OCI-LY3 (cell line): ENCODE measurements around the gene HOXA1.

ENCODE experiments used
- H2AFZ ChIP-seq: fragments of 200-600, 300-600 bp; shearing (Covaris generic); 2 replicates; pipeline ENCODE4 v1.6.0; 2014; ENCODE audit warnings: antibody characterized with exemption, low read depth, low read length
- H3K27ac ChIP-seq: fragments of 200-600, 300-600 bp; sonication (generic); 2 replicates; pipeline ENCODE4 v1.5.1; 2014; ENCODE audit warnings: mild to moderate bottlenecking, low read length, moderate library complexity, mixed read lengths
- H3K27me3 ChIP-seq: fragments of 200-600, 300-600 bp; sonication (generic); 2 replicates; pipeline ENCODE4 v1.6.1; 2014; ENCODE audit warnings: low read depth, low read length, mixed read lengths
- H3K36me3 ChIP-seq: fragments of 200-600, 300-600 bp; sonication (generic); replicated peaks from 2 replicates; pipeline ENCODE3; 2014; ENCODE audit warnings: low read depth, low read length, mixed read lengths
- H3K4me1 ChIP-seq: fragments of 300-600, 200-600 bp; sonication (generic); 2 replicates; pipeline ENCODE4 v1.6.1; 2014; ENCODE audit warnings: low read length, mixed read lengths
- H3K4me2 ChIP-seq: fragments of 200-600, 300-600 bp; sonication (generic); 2 replicates; pipeline ENCODE4 v1.6.1; 2014; ENCODE audit warnings: low read length, mixed read lengths
- H3K4me3 ChIP-seq: fragments of 300-600, 200-600 bp; sonication (generic); 2 replicates; pipeline ENCODE4 v1.5.1; 2014; ENCODE audit warnings: antibody characterized with exemption, mild to moderate bottlenecking, low read length, moderate library complexity
- H3K79me2 ChIP-seq: fragments of 300-600, 200-600 bp; shearing (Covaris generic); 2 replicates; pipeline ENCODE4 v1.6.1; 2014; ENCODE audit warnings: mild to moderate bottlenecking, low read length, mixed read lengths
- H3K9ac ChIP-seq: fragments of 300-600, 200-600 bp; shearing (Covaris generic); 2 replicates; pipeline ENCODE4 v1.6.0; 2014; ENCODE audit warnings: mild to moderate bottlenecking, low read length, moderate library complexity
- H3K9me3 ChIP-seq: fragments of 200-600, 300-600 bp; shearing (Covaris generic); 2 replicates; pipeline ENCODE4 v1.6.1; 2014; ENCODE audit warnings: low read length, mixed read lengths; ENCODE audit not compliant: insufficient read depth
- H4K20me1 ChIP-seq: fragments of 200-600, 300-600 bp; sonication (generic); 2 replicates; pipeline ENCODE4 v1.6.1; 2016; ENCODE audit warnings: low read length, mixed read lengths; ENCODE audit not compliant: insufficient read depth
- EZH2phosphoT487 ChIP-seq: fragments of 200-600 bp; shearing (Covaris generic); IDR thresholded peaks from 2 replicates; pipeline ENCODE4 v1.6.1; 2018; ENCODE audit warnings: antibody characterized with exemption, mixed run types, low read depth
- TF ChIP-seq, protein P1 (sequence below): fragments of 200-600, 300-600 bp; sonication (generic); IDR thresholded peaks from 2 replicates; pipeline ENCODE4 v1.5.1; 2014; ENCODE audit warnings: antibody characterized with exemption, low read length, low read depth

Gene HOXA1

DNA sequence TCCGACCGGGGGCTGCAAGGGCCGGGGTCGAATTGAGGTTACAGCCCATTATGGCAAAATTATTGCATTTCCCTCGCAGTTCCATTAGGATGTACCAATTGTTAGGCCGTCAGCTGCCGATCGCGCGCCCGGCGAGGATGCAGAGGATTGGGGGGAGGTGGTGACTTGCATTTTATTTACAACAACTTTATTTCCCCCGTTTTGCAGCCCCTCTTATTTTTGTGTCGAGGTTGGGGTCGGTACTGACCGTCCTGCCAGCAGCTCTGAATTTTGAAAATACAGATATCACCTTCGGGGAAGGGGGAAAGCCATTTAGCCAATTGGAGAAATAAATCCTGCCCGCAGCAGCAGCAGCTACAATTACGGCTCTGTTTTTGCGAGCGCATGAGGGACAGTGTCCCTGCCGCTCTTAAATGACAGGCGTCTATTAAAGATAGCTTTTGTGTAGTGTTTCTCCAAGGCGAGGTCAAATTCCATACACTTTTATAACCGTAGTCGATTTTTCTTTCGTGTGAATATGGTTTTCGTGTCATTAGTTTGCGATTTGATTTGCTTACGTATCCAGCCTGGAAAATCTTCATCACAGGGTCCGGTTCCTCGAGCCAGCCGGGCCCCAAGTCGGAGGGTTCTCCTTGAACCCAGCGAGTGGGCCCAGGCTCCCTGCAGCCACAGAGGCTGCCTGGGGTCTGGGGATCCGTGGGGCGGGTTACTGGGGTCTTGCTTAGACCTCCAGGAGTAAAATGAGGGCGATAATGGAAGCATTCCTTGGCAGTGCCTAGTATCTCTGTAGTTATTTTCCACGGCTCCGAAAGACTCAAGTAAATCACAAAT lies 48.4 kb upstream of the HOXA1 start:
- Histone ChIP-seq H2AFZ (no peak overlapping the region), H3K27me3 (no peaks in the 10 kb centered on the region; the same call in 1 of the 2 replicates), H3K9me3 (no peaks in the 10 kb centered on the region), H3K9ac (no peak overlapping the region), H3K36me3 (no peaks in the 10 kb centered on the region), H3K27ac (no peak overlapping the region), H3K4me1 (peaks cover 5% of the 10 kb centered on the region; the same call in 1 of the 2 replicates), H3K4me3 (no peak overlapping the region), H4K20me1 (no peaks in the 10 kb centered on the region), H3K79me2 (peaks cover 1% of the 10 kb centered on the region), H3K4me2 (peak overlapping the region; percentile 31; the same call in 1 of the 2 replicates)
- no peak for TF ChIP-seq EZH2phosphoT487
- TF ChIP-seq, protein P1, sequence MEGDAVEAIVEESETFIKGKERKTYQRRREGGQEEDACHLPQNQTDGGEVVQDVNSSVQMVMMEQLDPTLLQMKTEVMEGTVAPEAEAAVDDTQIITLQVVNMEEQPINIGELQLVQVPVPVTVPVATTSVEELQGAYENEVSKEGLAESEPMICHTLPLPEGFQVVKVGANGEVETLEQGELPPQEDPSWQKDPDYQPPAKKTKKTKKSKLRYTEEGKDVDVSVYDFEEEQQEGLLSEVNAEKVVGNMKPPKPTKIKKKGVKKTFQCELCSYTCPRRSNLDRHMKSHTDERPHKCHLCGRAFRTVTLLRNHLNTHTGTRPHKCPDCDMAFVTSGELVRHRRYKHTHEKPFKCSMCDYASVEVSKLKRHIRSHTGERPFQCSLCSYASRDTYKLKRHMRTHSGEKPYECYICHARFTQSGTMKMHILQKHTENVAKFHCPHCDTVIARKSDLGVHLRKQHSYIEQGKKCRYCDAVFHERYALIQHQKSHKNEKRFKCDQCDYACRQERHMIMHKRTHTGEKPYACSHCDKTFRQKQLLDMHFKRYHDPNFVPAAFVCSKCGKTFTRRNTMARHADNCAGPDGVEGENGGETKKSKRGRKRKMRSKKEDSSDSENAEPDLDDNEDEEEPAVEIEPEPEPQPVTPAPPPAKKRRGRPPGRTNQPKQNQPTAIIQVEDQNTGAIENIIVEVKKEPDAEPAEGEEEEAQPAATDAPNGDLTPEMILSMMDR: no peak

DNA sequence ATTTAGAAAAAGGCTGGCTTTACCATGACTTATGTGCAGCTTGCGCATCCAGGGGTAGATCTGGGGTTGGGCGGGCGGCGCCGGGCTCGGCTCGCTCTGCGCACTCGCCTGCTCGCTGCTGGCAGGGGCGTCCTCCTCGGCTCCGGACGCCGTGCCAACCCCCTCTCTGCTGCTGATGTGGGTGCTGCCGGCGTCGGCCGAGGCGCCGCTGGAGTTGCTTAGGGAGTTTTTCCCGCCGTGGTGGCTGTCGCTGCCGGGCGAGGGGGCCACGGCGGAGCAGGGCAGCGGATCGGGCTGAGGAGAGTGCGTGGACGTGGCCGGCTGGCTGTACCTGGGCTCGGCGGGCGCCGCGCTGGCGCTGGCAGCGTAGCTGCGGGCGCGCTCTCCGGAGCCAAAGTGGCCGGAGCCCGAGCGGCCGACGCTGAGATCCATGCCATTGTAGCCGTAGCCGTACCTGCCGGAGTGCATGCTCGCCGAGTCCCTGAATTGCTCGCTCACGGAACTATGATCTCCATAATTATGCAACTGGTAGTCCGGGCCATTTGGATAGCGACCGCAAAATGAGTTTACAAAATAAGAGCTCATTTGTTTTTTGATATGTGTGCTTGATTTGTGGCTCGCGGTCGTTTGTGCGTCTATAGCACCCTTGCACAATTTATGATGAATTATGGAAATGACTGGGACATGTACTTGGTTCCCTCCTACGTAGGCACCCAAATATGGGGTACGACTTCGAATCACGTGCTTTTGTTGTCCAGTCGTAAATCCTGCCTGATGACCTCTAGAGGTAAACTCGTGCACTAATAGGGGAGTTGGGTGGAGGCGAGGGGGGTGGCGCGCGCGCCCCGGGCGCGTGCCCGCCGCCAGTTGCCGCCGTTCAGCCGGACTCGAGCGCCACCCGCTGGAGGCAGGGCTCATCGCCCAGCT lies 47.5 kb upstream of the HOXA1 start, which contains the start of gene HOXA5:
HOXA5 (minus strand) TSS at position 659 of the 927 bp plus-strand sequence; CDS start at position 585, 74 bp downstream.
- TF ChIP-seq EZH2phosphoT487: no peak
- TF ChIP-seq, protein P1: peak; percentile 72
- no peaks in the 10 kb centered on the region for H3K36me3 ChIP-seq
- no peaks in the 10 kb centered on the region; the same call in 1 of the 2 replicates for H3K27me3 ChIP-seq
- peak within 1 kb of the TSS; percentile 88 for H3K4me3 ChIP-seq
- 0 out of 2 replicates have a peak, but pooled peaks cover 3% of the 10 kb centered on the region for H3K4me1 ChIP-seq
- H3K9me3 ChIP-seq: no peaks in the 10 kb centered on the region
- no peaks in the 10 kb centered on the region; the same call in 1 of the 2 replicates for H3K79me2 ChIP-seq
- peak within 1 kb of the TSS; percentile 96 for H3K4me2 ChIP-seq
- H4K20me1 ChIP-seq: no peaks in the 10 kb centered on the region
- H3K9ac ChIP-seq: peak within 1 kb of the TSS; percentile 57
- no peak within 1 kb of the TSS; the same call in 1 of the 2 replicates for H2AFZ ChIP-seq
- no peak within 1 kb of the TSS for H3K27ac ChIP-seq

DNA sequence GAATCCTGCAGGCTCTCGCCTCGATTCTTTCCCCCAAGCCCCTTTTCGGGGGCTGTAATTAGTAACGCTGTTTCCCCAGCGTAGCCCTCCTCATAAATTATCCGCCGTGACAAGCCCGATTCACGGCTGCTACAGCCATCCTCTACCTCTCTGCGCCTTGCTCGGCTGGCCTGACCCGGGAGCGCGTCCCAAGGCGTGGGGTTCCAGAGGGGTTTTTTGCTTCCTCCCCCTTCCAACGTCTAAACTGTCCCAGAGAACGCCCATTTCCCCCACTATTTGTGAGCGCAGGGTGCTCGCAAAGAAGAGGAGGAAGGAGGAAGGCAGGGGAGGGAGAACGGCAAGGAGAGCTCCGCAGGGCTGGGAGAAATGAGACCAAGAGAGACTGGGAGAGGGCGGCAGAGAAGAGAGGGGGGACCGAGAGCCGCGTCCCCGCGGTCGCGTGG lies 46.8 kb upstream of the HOXA1 start:
- H3K79me2 ChIP-seq: no peaks in the 10 kb centered on the region
- peak overlapping the region; percentile 96 for H3K4me2 ChIP-seq
- no peaks in the 10 kb centered on the region for H3K36me3 ChIP-seq
- H3K4me1 ChIP-seq: 0 out of 2 replicates have a peak, but pooled peaks cover 3% of the 10 kb centered on the region
- H3K9me3 ChIP-seq: no peaks in the 10 kb centered on the region
- H3K4me3 ChIP-seq: peak overlapping the region; percentile 88
- H3K9ac ChIP-seq: peak overlapping the region; percentile 57
- no peaks in the 10 kb centered on the region for H4K20me1 ChIP-seq
- peaks cover 5% of the 10 kb centered on the region for H3K27me3 ChIP-seq
- TF ChIP-seq EZH2phosphoT487: no peak
- TF ChIP-seq, protein P1: no peak
- H2AFZ ChIP-seq: no peak overlapping the region; the same call in 1 of the 2 replicates
- no peak overlapping the region for H3K27ac ChIP-seq
